DMS53 (cell line): ENCODE data around the gene TMEM151B.
"Not testable (repeated sequence)": the region's sequence is repeated elsewhere in the genome, so short reads cannot be mapped to it uniquely, and the experiment has no call there.

Experiments
- DNase-seq: peaks from one replicate; lab custom pipeline; 2025; lab: John Stamatoyannopoulos, UW

TMEM151B gene

DNA sequence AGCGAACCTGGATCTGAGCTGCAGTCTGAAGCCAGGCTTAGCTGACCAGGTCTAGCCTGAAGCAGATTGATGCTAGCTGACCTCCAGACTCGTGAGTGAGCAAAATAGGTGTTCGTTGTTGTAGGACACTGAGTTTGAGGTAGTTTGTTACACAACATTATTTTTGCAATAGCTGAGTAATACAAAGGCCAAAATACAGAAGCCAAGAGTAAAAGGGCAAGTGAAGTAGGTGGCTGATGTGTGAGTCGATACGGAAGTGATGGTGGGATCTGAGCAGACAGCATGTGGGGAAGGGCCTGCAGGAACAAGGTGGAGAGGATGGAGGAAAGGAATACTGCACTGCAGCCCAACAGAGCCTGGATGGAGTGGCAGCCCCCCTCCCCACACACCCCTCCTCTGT is 63.7 kb downstream of the TMEM151B start:
- DNase-seq = no peak

DNA sequence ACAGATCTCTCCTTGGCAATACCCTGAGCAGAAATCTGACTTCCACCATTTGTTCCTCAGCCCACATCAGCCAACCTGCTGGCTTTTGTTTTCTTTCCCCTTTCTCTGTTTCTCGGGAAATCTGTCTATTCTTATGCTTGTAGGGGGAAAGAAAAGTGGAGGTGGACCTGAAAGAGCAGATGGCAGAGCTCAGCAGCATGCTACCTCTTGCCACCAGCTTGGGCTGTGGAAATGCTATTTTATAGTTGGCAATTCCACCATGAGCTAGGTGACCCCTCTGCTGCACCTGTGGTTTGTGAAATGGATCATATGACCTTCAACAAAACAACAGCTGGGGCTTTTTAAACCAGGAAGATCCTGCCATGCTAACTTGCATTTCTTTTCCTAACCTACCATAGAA is 65.4 kb downstream of the TMEM151B start:
- DNase-seq = no peak

DNA sequence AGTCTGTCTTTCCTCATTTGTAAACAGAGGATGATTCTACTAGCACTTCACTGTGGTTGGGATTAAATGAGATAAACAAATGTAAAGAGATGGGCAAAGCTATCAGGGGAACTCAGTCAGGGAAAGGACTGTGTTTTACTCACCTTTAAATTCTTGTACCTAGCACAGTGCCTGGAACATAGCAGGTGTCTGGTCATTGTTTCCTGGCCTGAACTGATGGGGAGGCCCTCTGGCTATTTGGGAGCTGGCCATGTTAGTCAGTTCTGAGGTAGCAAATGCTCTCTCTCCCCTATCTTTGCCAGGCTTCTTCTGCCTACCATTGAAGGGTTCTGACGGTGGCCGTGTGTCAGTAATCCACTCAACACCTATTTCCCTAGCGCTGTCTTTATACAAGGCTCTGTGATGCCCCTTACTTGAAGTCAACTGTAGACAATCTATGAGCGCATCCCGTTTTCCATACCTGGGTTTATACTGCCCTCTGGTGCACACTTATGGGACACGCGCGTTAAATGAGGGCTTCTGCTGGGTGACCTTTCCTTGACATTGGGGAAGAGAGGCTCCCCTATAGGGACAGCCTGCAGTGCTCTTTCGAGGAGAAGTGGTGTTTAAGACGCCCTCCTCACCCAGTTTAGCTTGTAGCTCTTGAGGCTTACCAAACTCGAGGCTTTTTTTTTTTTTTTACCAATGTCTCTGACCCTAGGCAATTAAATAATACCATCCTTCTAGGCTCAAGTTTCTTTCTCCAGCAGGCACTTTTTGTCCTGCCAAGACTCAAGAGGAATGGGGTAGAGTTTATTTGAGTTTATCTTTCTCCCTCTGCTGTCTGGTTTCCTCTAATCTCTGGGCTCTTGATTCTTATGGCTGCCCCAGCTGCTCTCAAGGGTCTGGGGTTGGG is 68.2 kb downstream of the TMEM151B start:
- DNase-seq = peak; percentile 82

DNA sequence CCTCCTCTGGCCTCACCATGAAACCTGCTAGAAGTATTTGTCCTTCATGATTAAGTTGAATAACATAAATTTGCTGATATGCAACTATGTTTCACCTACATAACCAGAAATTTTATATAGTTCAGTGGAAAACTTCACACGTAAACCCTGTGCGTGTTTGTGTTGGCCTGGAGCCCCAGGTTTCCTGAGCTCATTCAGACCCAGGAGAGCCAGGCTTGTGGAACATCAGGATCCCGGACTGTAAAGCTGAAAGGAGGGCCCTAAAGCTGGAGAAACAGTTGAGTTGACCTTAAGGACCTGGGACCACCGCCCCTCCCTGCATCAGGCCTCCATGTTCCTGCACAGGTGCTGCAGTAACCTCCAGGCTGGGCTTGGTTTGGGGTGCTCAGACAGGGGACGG is 69.1 kb downstream of the TMEM151B start:
- no peak for DNase-seq

DNA sequence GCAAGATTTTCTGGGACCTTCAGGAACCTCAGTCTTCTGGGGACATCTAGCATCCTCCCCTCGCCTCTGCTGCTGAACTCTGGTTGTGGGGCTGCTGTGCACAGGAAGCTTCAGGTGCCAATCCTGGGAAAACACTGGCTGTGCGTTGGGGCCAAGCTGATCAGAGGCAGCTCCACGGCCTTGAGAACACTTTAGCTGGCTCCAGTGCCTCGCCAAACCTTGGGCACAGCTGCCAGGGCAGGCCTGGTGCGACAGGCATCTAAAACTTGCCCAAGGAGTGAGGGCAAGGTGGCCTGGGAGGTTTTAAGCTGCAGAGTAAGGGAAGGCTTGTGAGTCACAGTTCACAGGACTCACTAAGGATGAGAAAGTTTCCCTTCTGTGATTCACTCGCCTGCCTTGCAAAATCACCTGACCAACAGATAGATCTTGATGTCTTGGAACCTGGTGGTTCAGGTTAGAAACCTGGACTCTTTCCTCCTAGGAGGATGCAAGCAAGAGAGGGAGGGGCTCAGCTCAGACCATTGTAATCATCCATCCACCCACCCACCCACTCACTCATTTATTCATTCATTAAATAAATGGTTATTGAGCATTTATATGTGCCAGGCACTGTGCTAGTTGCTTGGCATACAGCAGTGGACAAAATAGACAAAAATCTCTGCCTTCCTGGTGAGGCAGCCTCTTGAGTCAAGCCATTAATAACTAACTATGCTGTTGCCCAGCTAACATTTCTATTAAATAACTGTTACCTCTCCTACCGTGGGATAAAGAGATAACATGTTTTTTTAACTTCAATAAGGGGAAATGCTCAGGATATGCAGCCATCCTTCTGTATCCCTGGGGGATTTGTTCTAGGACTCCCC is 69.7 kb downstream of the TMEM151B start:
- DNase-seq = no peak

DNA sequence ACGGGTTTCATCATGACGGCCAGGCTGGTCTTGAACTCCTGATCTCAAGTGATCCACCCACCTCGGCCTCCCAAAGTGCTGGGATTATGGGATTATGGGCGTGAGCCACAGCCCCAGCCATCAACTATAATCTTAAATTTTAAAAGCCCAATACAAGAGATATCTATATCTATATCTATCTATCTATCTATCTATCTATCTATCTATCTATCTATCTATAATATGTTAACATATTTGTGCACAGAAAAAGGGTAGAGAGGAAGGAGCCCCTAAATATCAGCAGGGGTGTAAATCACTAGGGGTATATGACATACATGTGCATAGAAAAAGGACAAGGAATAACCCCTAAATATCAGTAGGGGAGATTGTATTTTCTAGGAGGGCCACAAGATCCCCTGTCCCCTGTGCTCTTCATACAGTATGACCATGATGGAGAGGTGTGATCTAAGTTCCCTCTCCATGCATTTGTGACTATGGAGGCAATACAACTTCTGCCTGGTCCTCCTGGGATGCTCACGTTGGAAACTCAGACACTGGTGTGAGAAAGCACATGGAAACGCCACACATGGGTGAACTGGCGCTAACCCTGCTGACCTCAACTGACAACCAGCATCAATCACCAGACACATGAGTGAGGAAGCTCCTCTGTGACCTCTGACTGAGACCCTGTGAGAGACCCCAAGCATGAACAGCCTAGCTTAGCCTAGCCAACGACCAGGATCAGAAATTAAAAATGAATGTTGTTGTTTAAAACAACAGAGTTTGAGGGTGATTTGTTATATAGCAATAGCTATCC is 71.0 kb downstream of the TMEM151B start:
- DNase-seq = no peak

DNA sequence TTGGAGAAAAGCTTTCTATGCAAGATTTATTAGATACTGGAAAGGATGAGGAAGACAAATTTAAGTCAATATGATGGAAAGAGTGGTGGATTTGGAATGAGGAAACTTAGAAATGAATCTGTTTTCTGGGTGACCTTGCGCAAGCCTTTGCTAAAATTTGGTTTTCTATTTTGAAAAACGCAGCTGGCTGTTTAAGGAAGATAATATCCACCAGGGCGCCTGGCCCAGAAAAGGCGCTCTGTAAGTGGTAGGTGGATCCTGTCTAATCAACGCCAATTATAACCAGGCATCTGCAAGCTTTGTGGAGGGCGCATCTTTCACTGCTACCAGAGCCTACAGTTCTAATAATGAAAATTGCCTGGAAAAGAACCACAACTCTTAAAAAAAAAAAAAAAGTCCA is 71.8 kb downstream of the TMEM151B start:
- DNase-seq = peak; percentile 26

DNA sequence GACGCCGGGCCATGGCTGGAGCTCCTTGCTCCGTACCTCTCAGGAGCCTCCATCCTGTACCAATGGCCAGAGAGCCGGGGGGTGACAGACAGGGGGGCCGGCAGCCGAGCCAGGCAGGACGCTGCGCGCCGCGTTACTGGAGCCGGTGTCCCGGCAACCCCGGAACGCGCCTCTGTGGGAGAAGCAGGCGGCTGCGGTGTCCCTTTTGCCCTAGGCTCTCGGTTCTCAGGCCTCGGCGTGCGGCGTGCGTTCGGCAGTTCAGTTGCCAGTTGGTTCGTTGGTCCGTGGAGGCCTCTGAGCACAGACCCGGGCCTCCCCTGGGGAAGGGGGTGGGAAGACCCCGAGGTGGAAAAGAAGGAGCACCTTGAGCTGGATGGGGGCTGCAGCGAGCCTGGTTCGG is 72.2 kb downstream of the TMEM151B start, which contains the start of gene SPATS1:
Gene SPATS1 (plus strand): TSS at position 162 of the 400 bp plus-strand sequence. CDS start 446 bp downstream, outside the sequence.
- DNase-seq = peak; percentile 45

DNA sequence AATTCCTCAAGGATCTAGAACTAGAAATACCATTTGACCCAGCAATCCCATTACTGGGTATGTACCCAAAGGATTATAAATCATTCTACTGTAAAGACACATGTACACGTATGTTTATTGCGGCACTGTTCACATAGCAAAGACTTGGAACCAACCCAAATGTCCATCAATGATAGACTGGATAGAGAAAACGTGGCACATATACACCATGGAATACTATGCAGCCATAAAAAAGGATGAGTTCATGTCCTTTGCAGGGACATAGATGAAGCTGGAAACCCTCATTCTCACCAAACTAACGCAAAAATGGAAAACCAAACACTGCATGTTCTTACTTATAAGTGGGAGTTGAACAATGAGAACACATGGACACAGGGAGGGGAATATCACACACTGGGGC is 76.6 kb downstream of the TMEM151B start:
- DNase-seq = not testable (repeated sequence)

DNA sequence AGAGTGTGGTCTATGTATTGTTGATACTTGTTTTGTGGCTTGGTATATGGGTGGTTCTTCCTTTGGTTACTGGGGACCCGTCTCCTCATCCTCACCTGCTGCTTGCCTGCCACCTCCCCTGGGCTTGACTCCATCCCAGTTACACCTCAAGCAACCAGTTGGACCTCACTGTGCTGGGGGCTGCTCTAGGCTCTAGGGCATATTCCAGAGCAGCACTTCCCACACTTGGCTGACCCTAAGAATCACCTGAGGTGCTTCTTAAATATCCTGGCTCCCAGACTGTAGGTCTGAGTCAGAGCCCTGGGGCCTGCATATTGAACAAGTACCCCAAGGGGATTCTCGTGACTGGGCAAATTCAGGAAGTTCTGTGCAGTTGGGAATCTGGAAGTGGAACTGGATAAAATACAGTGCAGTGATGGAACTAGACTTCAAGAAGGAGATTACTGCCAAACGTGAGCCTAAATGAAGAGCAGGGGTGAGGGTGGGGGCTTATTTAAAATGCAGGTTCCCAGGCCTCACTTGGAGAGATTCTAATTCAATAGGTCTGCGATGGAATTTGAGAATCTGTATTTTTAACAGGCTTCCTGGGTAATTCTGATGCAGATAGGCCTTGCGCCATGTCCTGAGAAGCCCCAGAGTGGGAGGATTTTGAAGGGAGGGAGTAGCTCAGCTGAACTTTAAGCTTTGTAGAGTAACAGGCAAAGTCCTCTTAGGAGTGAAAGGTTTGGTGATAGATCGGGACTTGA is 79.8 kb downstream of the TMEM151B start:
- no peak for DNase-seq

DNA sequence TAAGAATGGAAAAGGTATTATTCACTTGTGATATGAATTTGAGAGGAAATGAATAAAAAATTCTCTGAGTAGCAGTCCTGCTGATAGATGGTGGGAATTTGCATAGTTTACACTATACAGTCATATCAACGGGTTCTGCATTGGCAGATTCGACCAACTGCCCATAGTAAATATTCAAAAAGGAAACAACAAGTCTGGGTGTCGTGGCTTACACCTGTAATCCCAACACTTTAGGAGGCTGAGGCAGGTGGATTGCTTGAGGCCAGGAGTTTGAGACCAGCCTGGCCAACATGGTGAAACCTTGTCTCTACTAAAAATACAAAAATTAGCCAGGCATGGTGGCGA is 80.4 kb downstream of the TMEM151B start:
- DNase-seq = not testable (repeated sequence)

DNA sequence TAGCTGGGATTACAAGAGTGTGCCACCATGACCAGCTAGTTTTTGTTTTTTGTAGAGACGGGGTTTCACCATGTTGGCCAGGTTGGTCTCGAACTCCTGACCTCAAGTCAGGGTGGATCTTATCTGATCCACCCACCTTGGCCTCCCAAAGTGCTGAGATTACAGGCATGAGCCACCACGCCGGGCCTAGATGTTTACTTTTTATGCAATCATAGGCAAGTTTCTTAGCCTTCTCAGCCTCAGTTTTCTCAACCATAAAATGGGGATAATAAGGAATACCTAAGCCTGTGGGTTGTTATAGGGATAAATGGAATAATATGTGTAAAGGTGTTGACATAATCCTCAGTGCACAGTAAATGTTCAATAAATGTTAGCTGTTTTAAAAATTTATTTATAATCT is 82.0 kb downstream of the TMEM151B start:
- no peak for DNase-seq

DNA sequence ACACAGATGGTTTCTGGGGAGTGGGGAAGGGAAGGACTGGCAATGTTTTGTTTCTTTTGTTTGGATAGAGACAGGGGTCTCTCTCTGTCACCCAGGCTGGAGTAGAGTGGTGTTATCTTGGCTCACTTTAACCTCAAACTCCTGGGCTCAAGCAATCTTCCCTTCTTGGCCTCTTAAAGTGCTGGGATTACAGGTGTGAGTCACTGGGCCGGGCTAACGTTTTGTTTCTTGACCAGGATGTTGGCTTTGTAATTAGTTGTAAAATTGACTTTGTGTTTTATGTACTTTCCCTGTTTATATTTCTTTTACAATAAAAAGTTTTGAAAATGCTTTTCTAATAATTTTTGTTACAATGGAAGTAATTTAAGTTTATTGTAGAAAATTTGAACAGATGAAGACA is 83.1 kb downstream of the TMEM151B start:
- no peak for DNase-seq

DNA sequence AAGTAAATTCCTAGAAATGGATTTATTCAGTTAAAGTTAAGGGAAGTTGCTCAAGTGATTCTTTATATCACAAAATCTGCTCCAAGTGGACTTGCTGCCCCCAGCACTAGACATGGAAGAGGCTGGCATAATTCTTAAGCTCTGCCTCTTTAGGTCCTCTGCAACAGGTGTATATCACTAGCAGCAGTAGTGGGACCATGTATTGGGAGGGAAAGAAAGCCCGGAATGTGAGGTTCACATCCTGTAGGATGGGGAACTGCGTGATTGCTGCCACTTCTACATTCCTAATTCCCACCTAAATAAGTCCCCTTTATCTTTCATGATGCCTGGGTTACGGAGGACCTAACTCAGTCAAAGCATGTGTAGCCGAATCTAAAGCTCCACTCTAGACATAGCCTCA is 85.4 kb downstream of the TMEM151B start:
- DNase-seq = no peak

DNA sequence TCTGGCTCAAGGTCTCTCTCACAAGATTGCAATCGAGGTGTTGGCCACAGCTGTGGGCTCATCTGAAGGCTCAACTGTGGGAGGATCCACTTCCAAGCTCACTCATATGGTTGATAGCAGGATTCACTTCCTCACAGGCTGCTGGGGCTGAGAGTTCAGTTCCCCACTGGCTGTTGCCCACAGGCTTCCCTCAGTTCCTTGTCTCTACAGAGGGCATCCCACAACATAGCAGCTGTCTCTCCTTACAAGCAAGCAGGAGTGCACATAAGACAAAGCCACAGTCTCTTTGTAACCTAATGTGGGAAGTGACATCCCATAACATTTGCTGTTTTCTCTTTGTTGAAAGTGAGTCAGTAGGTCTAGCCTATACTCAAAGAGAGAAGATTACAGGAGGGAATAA is 86.2 kb downstream of the TMEM151B start:
- DNase-seq = no peak
